GM19467 (cell line): ENCODE data around the gene PIP5K1C.

Experiments used
- ATAC-seq: cut with Tn5 transposase; IDR thresholded peaks from one replicate; pipeline ENCODE4 v1.9.1; 2021; ENCODE audit warnings: mild to moderate bottlenecking, moderate library complexity; ENCODE audit not compliant: unreplicated experiment

Gene PIP5K1C

GRCh38 chr19:3664879-3665642 is 35.2 kb downstream of the PIP5K1C start:
- ATAC-seq: no peak

- no peak for ATAC-seq
These were observed 36.4 kb downstream of the PIP5K1C start for GRCh38 chr19:3663838-3664237.

- ATAC-seq: no peak
These were observed 38.7 kb downstream of the PIP5K1C start for GRCh38 chr19:3661284-3662238.

GRCh38 chr19:3660493-3661219 is 39.6 kb downstream of the PIP5K1C start:
- no peak for ATAC-seq

GRCh38 chr19:3659746-3660112 is 40.5 kb downstream of the PIP5K1C start:
- ATAC-seq: no peak

- no peak for ATAC-seq
These were observed 41.2 kb downstream of the PIP5K1C start for GRCh38 chr19:3658870-3659745.

- ATAC-seq: no peak
These were observed 42.0 kb downstream of the PIP5K1C start for GRCh38 chr19:3658004-3658869.

- no peak for ATAC-seq
These were observed 42.9 kb downstream of the PIP5K1C start for GRCh38 chr19:3657395-3657769.

- no peak for ATAC-seq
These were observed 43.4 kb downstream of the PIP5K1C start for GRCh38 chr19:3656747-3657394.

GRCh38 chr19:3656073-3656746 is 44.1 kb downstream of the PIP5K1C start:
- no peak for ATAC-seq

- ATAC-seq: no peak
These were observed 44.7 kb downstream of the PIP5K1C start for GRCh38 chr19:3655402-3656072.

GRCh38 chr19:3653865-3654513 is 46.3 kb downstream of the PIP5K1C start:
- no peak for ATAC-seq

- ATAC-seq: no peak
These were observed 47.0 kb downstream of the PIP5K1C start for GRCh38 chr19:3653081-3653795.

GRCh38 chr19:3652422-3652821 is 47.8 kb downstream of the PIP5K1C start:
- no peak for ATAC-seq

- no peak for ATAC-seq
These were observed 48.6 kb downstream of the PIP5K1C start for GRCh38 chr19:3651684-3652083.

- no peak for ATAC-seq
These were observed 50.4 kb downstream of the PIP5K1C start for GRCh38 chr19:3649888-3650287.
